Mesothelial cell of epicardium (in vitro differentiated cells): ENCODE data around the gene PCDHGA10. TPM values are rescaled to one million over a fixed set of nuclear protein-coding genes. Genes with fewer than 3 reads are reported as not detected.
"Not testable (repeated sequence)": the region's sequence is repeated elsewhere in the genome, so short reads cannot be mapped to it uniquely, and the experiment has no call there.

Experiments used
- DNase-seq, 2 experiments: peaks; one replicate each; pipeline ENCODE4 v3.0.0; 2021; ENCODE audit warnings: low spot score in 2 of 2; ENCODE audit not compliant: unreplicated experiment in 2 of 2
- H3K27ac Mint-ChIP-seq: 2 replicates; pipeline ENCODE4 v1.8.0; 2021; ENCODE audit warnings: mixed read lengths
- H3K27me3 Mint-ChIP-seq: 2 replicates; pipeline ENCODE4 v1.8.0; 2021; ENCODE audit warnings: low read depth, mixed read lengths
- H3K36me3 Mint-ChIP-seq: 2 replicates; pipeline ENCODE4 v1.8.0; 2021; ENCODE audit warnings: mixed read lengths
- H3K4me1 Mint-ChIP-seq: 2 replicates; pipeline ENCODE4 v1.8.0; 2021; ENCODE audit warnings: mixed read lengths
- H3K4me3 Mint-ChIP-seq: 2 replicates; pipeline ENCODE4 v1.8.0; 2021; ENCODE audit warnings: mild to moderate bottlenecking, moderate library complexity, mixed read lengths
- H3K9me3 Mint-ChIP-seq: 2 replicates; pipeline ENCODE4 v1.8.0; 2021; ENCODE audit warnings: mixed read lengths
- total RNA-seq: library from RNA; stranded (reverse); gene quantifications from 3 replicates; pipeline ENCODE4 v1.2.1, GENCODE V29; 2021
- TF ChIP-seq, protein P1 (sequence below): fragments of 200-600 bp; sonication (generic); IDR thresholded peaks from one replicate; pipeline ENCODE4 v1.5.0; 2021; ENCODE audit warnings: antibody characterized with exemption; ENCODE audit not compliant: unreplicated experiment

Gene PCDHGA10
- total RNA-seq, 1 donor from 2014 or later = 33.4 TPM

DNA sequence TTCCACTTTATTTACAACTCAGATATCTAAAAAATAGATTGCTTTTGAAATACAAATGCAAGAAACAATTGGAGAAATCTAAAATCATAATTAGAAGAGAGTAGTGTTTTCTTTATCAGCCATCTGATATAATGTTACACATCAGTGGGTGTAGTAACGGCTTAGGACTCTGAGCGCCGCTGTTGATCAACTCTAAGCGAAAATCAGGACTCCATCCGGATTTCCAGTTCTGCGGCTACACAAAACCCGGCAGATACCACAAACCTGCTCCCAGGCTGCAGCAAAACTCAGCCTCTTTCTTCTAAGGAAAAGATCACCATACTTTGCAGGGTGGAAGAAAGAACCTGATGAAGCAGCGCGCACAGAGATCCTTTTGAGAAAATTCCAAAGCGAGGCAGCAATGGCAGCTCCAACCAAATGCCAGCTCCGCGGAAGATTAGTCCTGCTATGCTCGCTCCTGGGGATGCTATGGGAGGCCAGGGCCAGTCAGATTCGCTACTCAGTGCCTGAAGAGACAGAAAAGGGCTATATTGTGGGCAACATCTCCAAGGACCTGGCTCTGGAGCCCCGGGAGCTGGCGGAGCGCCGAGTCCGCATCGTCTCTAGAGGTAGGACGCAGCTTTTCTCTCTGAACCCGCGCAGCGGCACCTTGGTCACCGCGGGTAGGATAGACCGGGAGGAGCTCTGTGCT, 10.1 kb upstream of the PCDHGA10 start, which contains the start of gene PCDHGA9:
TSS of gene PCDHGA9 (plus strand) at position 226 of the 691 bp plus-strand sequence. CDS start at position 401, 175 bp downstream.
- H3K9me3 Mint-ChIP-seq = peaks cover 48% of the 10 kb centered on the region
- no peaks in the 10 kb centered on the region for H3K27me3 Mint-ChIP-seq
- H3K4me3 Mint-ChIP-seq = no peak within 1 kb of the TSS
- TF ChIP-seq, protein P1, sequence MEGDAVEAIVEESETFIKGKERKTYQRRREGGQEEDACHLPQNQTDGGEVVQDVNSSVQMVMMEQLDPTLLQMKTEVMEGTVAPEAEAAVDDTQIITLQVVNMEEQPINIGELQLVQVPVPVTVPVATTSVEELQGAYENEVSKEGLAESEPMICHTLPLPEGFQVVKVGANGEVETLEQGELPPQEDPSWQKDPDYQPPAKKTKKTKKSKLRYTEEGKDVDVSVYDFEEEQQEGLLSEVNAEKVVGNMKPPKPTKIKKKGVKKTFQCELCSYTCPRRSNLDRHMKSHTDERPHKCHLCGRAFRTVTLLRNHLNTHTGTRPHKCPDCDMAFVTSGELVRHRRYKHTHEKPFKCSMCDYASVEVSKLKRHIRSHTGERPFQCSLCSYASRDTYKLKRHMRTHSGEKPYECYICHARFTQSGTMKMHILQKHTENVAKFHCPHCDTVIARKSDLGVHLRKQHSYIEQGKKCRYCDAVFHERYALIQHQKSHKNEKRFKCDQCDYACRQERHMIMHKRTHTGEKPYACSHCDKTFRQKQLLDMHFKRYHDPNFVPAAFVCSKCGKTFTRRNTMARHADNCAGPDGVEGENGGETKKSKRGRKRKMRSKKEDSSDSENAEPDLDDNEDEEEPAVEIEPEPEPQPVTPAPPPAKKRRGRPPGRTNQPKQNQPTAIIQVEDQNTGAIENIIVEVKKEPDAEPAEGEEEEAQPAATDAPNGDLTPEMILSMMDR = no peak
- no peak within 1 kb of the TSS for H3K27ac Mint-ChIP-seq
- H3K4me1 Mint-ChIP-seq = no peaks in the 10 kb centered on the region
- peaks cover 50% of the 10 kb centered on the region for H3K36me3 Mint-ChIP-seq
- DNase-seq = no peak

DNA sequence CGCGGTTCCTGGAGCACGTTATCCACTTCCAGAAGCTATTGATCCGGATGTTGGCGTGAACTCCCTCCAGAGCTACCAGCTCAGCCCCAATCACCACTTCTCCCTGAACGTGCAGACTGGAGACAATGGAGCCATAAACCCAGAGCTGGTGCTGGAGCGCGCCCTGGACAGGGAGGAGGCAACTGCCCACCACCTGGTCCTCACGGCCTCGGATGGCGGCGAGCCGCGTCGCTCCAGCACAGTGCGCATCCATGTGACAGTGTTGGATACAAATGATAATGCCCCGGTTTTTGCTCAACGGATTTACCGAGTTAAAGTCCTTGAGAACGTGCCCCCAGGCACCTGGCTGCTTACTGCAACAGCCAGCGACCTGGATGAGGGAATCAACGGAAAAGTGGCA, 9.4 kb upstream of the PCDHGA10 start:
- Mint-ChIP-seq H3K27me3 (no peaks in the 10 kb centered on the region), H3K4me3 (no peak overlapping the region), H3K27ac (no peak overlapping the region), H3K36me3 (peaks cover 56% of the 10 kb centered on the region), H3K9me3 (peaks cover 52% of the 10 kb centered on the region), H3K4me1 (peaks cover 2% of the 10 kb centered on the region)
- TF ChIP-seq, protein P1 = no peak
- no peak for DNase-seq

DNA sequence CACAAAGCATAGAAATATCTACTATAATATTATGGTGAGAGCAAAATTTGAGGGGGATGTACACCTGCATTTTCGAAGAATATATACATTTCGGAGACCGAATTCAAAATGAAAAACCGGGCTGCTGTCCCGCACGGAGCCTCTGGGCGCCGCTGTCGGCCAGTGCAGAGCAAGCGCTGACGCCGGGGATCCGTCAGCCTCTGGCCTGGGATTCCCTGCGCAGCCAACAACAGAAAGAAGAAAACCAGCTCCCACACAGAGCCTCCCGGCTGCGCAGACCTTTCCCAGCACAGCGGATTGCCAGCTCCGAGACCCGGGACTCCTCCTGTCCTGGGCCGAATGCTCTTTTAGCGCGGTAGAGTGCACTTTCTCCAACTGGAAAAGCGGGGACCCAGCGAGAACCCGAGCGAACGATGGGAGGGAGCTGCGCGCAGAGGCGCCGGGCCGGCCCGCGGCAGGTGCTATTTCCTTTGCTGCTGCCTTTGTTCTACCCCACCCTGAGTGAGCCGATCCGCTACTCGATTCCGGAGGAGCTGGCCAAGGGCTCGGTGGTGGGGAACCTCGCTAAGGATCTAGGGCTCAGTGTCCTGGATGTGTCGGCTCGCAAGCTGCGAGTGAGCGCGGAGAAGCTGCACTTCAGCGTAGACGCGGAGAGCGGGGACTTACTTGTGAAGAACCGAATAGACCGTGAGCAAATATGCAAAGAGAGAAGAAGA, 4.8 kb upstream of the PCDHGA10 start, which contains the start of gene PCDHGB6:
TSS of gene PCDHGB6 (plus strand) at position 232 of the 716 bp plus-strand sequence. CDS start at position 414, 182 bp downstream.
- Mint-ChIP-seq H3K36me3 (peaks cover 59% of the 10 kb centered on the region), H3K27ac (peak within 1 kb of the TSS; percentile 98), H3K9me3 (peaks cover 44% of the 10 kb centered on the region), H3K4me1 (peaks cover 12% of the 10 kb centered on the region), H3K4me3 (peak within 1 kb of the TSS; percentile 91)
- DNase-seq = peak; percentile 62 to 85
- TF ChIP-seq, protein P1 = peak; percentile 87
- H3K27me3 Mint-ChIP-seq = not testable (repeated sequence)

DNA sequence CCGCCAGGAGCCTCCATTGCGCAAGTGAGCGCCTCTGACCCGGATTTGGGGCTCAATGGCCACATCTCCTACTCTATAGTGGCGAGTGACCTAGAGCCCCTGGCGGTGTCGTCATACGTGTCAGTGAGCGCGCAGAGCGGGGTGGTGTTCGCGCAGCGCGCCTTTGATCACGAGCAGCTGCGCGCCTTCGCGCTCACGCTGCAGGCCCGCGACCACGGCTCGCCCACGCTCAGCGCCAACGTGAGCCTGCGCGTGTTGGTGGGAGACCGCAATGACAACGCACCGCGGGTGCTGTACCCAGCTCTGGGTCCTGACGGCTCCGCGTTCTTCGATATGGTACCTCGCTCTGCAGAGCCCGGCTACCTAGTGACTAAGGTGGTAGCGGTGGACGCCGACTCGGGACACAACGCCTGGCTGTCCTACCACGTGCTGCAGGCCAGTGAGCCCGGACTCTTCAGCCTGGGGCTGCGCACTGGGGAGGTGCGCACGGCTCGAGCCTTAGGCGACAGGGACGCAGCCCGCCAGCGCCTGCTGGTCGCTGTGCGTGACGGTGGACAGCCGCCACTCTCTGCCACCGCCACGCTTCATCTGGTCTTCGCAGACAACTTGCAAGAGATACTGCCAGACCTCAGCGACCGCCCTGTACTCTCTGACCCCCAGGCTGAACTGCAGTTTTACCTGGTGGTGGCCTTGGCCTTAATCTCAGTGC, 3.0 kb upstream of the PCDHGA10 start:
- Mint-ChIP-seq H3K36me3 (peaks cover 66% of the 10 kb centered on the region), H3K27me3 (no peaks in the 10 kb centered on the region), H3K27ac (no peak overlapping the region), H3K4me1 (peaks cover 19% of the 10 kb centered on the region), H3K9me3 (peaks cover 46% of the 10 kb centered on the region), H3K4me3 (no peak overlapping the region)
- DNase-seq = no peak
- TF ChIP-seq, protein P1 = no peak

DNA sequence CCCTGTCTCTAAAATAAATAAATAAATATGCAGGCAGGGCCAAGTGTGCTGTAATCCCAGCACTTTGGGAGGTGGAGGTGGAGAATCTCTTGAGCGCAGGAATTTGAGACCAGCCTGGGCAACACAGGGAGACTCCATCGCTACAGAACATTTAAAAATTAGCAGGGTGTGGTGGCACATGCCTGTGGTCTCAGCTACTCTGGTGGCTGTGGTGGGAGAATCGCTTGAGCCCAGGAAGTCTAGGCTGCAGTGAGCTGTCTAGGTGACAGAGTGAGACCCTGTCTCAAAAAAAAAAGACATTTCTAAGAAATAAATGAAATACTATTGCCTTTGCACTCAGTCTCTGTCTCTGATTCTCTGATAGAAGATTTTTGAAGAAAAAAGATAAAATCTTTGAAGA, 1.2 kb upstream of the PCDHGA10 start:
- TF ChIP-seq, protein P1 = no peak
- H3K9me3 Mint-ChIP-seq = peaks cover 47% of the 10 kb centered on the region
- H3K27ac Mint-ChIP-seq = no peak overlapping the region
- peak overlapping the region; percentile 30 for H3K4me3 Mint-ChIP-seq
- H3K4me1 Mint-ChIP-seq = peaks cover 19% of the 10 kb centered on the region
- DNase-seq = no peak
- no peaks in the 10 kb centered on the region for H3K27me3 Mint-ChIP-seq
- H3K36me3 Mint-ChIP-seq = peaks cover 69% of the 10 kb centered on the region
